Loucy (cell line): ENCODE measurements around the gene PPM1L.

Experiments used
- H2AFZ ChIP-seq: fragments of 200-600 bp; sonication (generic); 2 replicates; pipeline ENCODE4 v1.6.0; 2016; ENCODE audit warnings: antibody characterized with exemption, mild to moderate bottlenecking, low read length, moderate library complexity
- H3F3A ChIP-seq: fragments of 200-600 bp; 2 replicates; pipeline ENCODE4 v1.6.0; 2016; ENCODE audit warnings: antibody characterized with exemption, low read depth, mild to moderate bottlenecking
- H3K27me3 ChIP-seq: fragments of 200-600 bp; sonication (generic); 2 replicates; pipeline ENCODE4 v1.6.1; 2014; ENCODE audit warnings: low read length, mild to moderate bottlenecking; ENCODE audit not compliant: insufficient read depth, poor library complexity, severe bottlenecking
- H3K36me3 ChIP-seq: fragments of 200-600 bp; sonication (generic); 2 replicates; pipeline ENCODE4 v1.6.1; 2016; ENCODE audit warnings: low read length; ENCODE audit not compliant: insufficient read depth
- H3K4me1 ChIP-seq: fragments of 200-600 bp; sonication (generic); 2 replicates; pipeline ENCODE4 v1.5.1; 2014; ENCODE audit warnings: low read length, mild to moderate bottlenecking; ENCODE audit not compliant: insufficient read depth, poor library complexity, severe bottlenecking
- H3K4me2 ChIP-seq: fragments of 200-600 bp; sonication (generic); 2 replicates; pipeline ENCODE4 v1.6.0; 2014; ENCODE audit warnings: antibody characterized with exemption, low read length, low read depth, mild to moderate bottlenecking; ENCODE audit not compliant: poor library complexity, severe bottlenecking
- H3K4me3 ChIP-seq: fragments of 200-600 bp; sonication (generic); 2 replicates; pipeline ENCODE4 v1.5.1; 2014; ENCODE audit warnings: low read length, mild to moderate bottlenecking, mixed read lengths; ENCODE audit not compliant: poor library complexity, severe bottlenecking
- H3K79me2 ChIP-seq: fragments of 200-600 bp; sonication (generic); 2 replicates; pipeline ENCODE4 v1.6.1; 2014; ENCODE audit warnings: low read length; ENCODE audit not compliant: insufficient read depth
- H3K9ac ChIP-seq: fragments of 200-600 bp; sonication (generic); 2 replicates; pipeline ENCODE4 v1.6.0; 2014; ENCODE audit warnings: mild to moderate bottlenecking, low read depth, low read length, moderate library complexity; ENCODE audit not compliant: poor library complexity, severe bottlenecking
- H3K9me2 ChIP-seq: fragments of 200-600 bp; sonication (generic); replicated peaks from 2 replicates; pipeline ENCODE4 v1.6.1; 2016; ENCODE audit warnings: low read depth, low read length, mixed read lengths
- H3K9me3 ChIP-seq: fragments of 200-600 bp; sonication (generic); 2 replicates; pipeline ENCODE4 v1.6.1; 2014; ENCODE audit warnings: mild to moderate bottlenecking, antibody characterized with exemption, low read length, low read depth; ENCODE audit not compliant: insufficient read depth
- H4K20me1 ChIP-seq: fragments of 200-600 bp; sonication (generic); 2 replicates; pipeline ENCODE4 v1.6.0; 2014; ENCODE audit warnings: antibody characterized with exemption, low read length, mild to moderate bottlenecking; ENCODE audit not compliant: insufficient read depth, poor library complexity, severe bottlenecking
- CTCF ChIP-seq: fragments of 200-600 bp; sonication (generic); conservative IDR thresholded peaks from 2 replicates; pipeline ENCODE4 v1.5.1; 2014; ENCODE audit warnings: mild to moderate bottlenecking, antibody characterized with exemption, low read length
- EZH2phosphoT487 ChIP-seq: fragments of 200-600 bp; IDR thresholded peaks from 2 replicates; pipeline ENCODE4 v1.6.1; 2018; ENCODE audit warnings: antibody characterized with exemption, mild to moderate bottlenecking, moderate library complexity, borderline replicate concordance

Gene PPM1L

GRCh38 chr3:160822936-160823335 is 66.9 kb downstream of the PPM1L start:
- Histone ChIP-seq H3K79me2 (no peaks in the 10 kb centered on the region), H3K9me2 (no peaks in the 10 kb centered on the region), H3K36me3 (no peaks in the 10 kb centered on the region), H2AFZ (no peak overlapping the region), H3K4me2 (no peak overlapping the region), H3F3A (no peaks in the 10 kb centered on the region), H3K9me3 (no peaks in the 10 kb centered on the region), H4K20me1 (no peaks in the 10 kb centered on the region), H3K9ac (no peak overlapping the region), H3K4me3 (no peak overlapping the region), H3K4me1 (no peaks in the 10 kb centered on the region), H3K27me3 (no peaks in the 10 kb centered on the region)
- no peak for TF ChIP-seq CTCF
- TF ChIP-seq EZH2phosphoT487 = no peak

GRCh38 chr3:160825311-160825800 is 69.3 kb downstream of the PPM1L start:
- H3K4me2 ChIP-seq = no peak overlapping the region

GRCh38 chr3:160826408-160826807 is 70.4 kb downstream of the PPM1L start:
- Histone ChIP-seq H3K4me3 (no peak overlapping the region), H3K9me3 (no peaks in the 10 kb centered on the region), H3K4me2 (no peak overlapping the region), H3K9ac (no peak overlapping the region), H3F3A (no peaks in the 10 kb centered on the region), H3K9me2 (no peaks in the 10 kb centered on the region), H3K79me2 (no peaks in the 10 kb centered on the region), H3K4me1 (no peaks in the 10 kb centered on the region), H4K20me1 (no peaks in the 10 kb centered on the region), H2AFZ (no peak overlapping the region), H3K27me3 (no peaks in the 10 kb centered on the region), H3K36me3 (no peaks in the 10 kb centered on the region)
- TF ChIP-seq CTCF = no peak
- no peak for TF ChIP-seq EZH2phosphoT487

More at GRCh38 chr3:160825311-160825800, 69.3 kb downstream of the PPM1L start:
- H3F3A ChIP-seq = no peaks in the 10 kb centered on the region
- no peaks in the 10 kb centered on the region for H3K36me3 ChIP-seq
- TF ChIP-seq EZH2phosphoT487 (no peak), CTCF (no peak)
- no peak overlapping the region for H2AFZ ChIP-seq
- no peaks in the 10 kb centered on the region for H3K79me2 ChIP-seq
- no peak overlapping the region for H3K9ac ChIP-seq
- H3K9me2 ChIP-seq = no peaks in the 10 kb centered on the region
- no peaks in the 10 kb centered on the region for H3K9me3 ChIP-seq
- no peak overlapping the region for H3K4me3 ChIP-seq
- no peaks in the 10 kb centered on the region for H3K27me3 ChIP-seq
- H4K20me1 ChIP-seq = no peaks in the 10 kb centered on the region
- no peaks in the 10 kb centered on the region for H3K4me1 ChIP-seq
